Islet of Langerhans (tissue), 1 donor: ENCODE data around the gene LGALS8.
A peak's percentile ranks its signal among the peaks of the same experiment; 100 is the strongest.

ENCODE experiments used
- FAIRE-seq: peaks from one replicate; lab custom pipeline; 2011; peaks lifted over from hg19 to GRCh38; lab: Jason Lieb, UNC

The LGALS8 gene

DNA sequence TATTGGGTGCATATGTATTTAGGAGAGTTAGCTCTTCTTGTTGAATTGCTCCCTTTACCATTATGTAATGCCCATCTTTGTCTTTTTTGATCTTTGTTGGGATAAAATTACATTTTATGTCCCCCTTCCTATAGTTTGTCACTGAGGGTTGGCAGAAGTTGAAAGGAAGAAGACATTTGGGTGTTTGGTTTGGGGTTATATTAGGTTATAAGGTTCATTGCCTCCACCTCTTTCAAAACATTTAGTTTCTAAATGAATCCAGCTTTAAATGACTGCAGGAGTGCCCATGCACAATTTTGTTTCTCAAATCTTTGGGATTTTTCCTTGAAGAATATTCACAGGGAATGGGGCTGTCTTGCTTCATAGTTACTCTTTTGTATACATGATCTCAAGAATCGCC lies 14.6 kb upstream of the LGALS8 start:
- no peak for FAIRE-seq

DNA sequence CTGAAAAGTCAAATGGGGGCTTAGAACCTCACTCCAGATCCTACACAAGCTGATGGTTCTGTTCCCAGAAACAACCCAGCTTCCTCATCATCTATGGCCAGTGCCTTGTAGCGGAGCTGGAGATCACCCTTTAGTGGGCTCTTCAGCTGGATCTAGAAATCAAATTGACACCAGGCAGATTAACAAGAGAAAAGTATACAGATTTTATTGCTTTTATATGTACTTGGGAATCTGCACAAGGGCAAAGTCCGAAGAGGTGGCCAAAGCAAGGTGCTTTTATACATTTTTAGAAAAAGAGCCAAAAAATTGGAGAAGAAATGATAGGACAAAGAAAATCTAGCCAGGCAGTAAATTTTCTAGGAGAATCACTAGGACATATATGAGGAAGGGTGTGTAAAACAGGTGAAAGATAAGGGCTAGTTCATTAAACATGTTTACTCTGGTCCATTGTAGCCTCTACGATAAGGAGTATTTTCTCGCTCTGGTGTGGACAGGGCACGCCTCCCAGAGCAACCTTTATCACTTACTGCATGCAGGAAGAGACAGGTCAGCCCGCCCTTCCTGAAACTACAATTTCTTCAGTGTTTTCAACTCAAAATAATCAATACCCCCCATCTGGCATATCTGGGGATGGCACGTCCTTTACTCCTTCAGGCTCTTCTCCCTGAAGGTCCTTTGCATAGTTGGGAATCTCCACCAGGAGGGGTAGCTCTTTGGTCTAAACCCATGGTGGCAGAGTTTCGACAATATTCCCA lies 14.0 kb upstream of the LGALS8 start:
- FAIRE-seq: peak; percentile 45

DNA sequence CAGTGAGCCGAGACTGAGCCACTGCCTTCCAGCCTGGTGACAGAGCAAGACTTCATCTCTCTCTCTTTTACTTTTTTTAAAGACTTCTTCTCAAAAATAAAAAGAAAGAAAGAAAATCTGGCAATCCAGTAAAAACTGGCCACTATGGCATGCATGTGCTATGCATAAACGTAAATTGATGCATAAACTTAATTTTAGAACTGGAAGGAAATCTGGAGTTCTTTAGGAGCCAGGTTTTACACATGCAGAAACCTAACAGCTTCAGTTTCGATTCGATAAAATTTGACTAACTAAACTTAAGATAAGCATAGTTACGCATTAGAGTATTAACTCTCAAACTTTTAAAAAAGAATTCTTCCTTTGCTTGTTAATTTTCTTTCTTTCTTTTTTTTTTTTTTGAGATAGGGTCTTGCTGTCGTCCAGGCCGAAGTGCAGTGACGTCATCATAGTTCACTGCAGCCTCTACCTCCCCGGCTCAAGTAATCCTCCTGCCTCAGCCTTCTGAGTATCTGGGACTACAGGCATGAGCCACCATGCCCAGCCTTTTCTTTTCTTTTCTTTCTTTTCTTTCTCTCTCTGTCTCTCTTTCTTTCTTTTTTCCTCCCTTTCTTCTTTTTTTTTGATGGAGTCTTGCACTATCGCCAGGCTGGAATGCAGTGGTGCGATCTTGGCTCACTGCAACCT lies 11.9 kb upstream of the LGALS8 start:
- FAIRE-seq: no peak

DNA sequence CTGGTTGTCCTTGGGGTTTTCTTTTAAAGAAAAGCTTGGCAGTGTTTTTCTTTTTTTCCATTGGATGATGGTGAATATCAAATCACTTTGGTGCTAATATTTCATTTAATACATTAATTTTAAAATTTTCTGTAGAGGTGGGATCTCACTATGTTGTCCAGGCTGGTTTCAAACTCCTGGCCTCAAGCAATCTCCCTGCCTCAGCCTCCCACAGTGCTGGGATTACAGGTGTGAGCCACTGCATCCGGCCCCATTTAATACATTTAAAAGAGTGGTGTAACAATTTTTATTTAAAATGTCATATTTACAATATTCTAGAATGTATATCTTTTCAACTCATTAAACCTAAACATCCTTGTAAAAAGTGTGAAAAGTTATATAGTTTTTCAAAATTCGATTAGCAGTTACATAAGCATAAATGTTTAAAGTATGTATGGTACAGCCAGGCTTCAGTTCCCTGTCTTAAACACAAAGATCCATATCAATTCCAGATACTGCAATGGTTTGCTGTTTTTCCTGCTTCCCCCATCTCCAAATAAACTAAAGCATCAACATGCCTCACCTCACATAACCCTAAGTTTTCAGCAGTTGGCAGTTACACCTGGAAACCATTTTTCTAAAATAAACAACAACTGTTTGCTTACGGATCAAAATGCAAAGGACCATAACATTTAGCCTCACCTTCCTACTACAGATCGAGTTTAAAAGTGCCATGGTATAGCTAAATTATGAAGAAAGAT lies 8.9 kb upstream of the LGALS8 start:
- peak; percentile 75 for FAIRE-seq

GRCh38 chr1:236515443-236515958 lies 8.3 kb upstream of the LGALS8 start:
- no peak for FAIRE-seq

DNA sequence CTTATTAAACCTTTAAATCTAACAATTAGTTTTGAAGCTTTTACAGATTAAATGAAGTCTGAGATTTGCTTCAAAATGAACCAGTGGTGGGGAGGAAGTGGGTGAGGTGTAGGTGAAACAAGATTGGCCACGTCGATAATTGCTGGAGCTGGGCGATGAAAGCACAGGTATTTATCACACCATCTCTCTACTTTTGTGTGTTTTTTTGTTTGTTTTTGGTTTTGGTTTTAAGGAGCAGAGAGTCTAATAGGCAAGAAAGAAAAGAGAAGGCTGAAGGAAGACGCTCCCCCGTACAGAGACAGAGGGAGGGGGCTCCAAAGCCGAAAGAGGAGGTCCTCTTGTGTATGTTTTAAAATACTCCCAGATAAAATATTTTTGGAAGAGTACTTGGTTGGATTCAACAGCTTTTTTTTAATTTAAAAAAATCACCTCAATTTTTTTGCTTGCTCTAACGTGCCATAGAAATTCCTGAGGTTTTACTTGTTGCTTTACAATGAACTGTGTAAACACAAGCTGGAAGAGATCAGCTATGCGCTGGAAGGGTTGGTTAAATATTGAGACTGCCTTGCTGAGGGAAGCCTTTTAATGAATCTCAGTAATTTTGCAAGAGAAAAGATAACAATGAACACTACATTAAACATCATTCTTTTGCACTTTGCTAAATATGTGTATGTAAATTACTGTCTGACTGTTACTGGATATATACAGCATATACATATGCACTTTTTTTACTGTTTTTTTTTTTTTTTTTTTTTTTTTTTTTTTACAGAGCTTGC lies 6.7 kb upstream of the LGALS8 start:
- FAIRE-seq: peak; percentile 9

DNA sequence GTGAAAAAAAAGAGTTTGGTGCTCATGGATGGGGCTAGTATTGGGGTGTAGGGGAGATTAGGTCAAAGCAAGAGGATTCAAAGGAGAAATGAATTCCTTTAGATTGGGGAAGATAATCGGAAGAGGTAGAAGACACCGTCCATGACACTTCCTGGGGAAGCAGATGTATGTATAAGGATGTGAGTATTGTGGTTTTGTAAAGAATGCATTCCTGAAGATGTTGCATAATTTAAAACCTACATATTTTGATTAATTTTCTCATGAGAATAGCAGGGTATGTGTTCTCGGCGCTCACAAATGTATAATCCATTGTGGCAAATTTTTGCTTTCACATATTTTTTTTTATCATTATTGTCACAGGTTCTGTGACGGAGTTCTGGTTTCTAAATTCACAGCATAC lies 5.5 kb upstream of the LGALS8 start:
- FAIRE-seq: no peak

GRCh38 chr1:236520445-236521005 lies 3.3 kb upstream of the LGALS8 start:
- no peak for FAIRE-seq

DNA sequence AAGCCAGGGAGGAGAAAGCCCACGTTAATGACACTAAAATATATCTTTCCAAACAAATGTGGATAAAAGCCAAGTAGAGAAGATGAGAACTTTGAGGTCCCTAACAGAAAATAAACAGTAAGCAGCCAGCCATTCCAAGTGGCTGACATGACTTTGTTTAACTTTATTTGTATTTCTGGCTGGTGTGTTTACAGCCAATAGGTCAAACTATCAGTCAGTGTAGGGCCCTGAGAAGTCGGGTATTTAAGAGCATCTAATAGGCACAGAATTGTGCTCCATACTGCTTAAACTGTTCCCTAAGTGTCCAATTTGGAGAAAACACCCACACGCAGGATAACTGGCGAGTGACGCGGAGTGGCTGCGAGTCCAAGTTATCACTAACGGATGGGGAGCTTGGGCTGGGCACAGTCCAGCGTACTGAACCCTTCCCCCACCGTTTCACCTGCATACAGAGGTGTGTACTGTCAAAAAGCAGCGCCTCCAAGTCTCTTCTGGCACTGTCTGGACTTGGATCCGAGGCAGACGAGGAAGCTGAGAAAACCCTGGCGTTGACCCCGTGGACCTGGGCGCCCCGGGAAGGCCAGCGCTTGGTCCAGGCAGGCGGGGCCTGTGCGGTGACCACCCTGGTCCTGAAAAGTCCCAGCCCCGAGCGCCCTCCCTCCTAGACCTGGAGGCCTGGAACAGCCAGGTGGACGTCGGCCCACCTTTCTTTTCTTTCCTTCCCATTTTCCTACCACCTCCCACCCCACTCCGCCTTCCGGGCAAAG lies 662 bp upstream of the LGALS8 start:
- no peak for FAIRE-seq

DNA sequence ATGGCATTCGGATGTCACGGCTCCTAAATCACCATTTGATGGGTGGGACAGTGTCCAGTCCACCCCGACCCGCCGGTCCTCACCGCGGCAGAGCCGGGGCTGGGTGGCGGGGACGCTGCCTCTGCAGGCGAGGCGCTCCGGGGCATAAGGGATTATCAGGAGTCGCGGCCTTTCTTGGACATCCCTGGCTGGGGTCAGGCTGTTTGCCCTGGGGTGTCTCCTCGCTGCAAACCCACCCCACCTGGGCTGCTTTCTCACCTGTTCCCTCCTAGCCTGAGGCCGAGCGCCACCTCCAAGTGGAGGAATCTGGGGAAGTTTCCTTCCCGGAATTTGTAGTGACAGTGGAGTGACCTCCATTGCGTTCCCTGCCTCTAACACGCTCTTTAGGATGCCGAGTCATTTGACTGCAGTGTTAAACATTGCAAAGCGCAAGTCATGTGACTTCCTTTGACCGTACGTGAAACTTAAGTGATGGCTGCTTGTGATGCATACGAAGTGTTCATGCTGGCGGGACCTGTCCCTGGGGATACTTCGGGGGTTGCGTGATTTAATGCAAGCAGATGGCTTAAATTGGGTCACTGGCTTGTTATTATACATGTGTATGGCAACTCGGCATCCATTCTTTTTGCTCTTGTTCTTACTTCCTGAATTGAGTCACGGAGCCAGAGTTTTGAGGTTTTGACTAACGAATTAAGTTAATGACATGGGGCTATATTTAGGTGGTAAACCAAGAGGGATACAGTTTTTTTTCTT lies 536 bp downstream of the LGALS8 start:
- FAIRE-seq: peak; percentile 73

DNA sequence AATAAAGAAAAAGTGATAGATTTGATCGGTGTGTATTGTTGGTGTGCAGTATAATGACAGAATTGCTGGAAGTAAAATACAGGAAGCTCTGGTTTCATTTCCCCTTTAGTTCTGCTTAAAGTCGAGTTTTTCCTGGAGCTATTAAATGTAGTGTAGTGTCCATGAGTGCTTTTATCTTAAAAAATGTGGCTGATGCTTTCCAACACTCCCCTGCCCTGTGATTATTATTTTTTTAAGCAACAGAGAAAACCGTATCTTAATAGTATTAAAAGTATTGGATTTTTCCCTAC lies 1.1 kb downstream of the LGALS8 start:
- FAIRE-seq: no peak

GRCh38 chr1:236526079-236526478 lies 2.3 kb downstream of the LGALS8 start:
- no peak for FAIRE-seq

DNA sequence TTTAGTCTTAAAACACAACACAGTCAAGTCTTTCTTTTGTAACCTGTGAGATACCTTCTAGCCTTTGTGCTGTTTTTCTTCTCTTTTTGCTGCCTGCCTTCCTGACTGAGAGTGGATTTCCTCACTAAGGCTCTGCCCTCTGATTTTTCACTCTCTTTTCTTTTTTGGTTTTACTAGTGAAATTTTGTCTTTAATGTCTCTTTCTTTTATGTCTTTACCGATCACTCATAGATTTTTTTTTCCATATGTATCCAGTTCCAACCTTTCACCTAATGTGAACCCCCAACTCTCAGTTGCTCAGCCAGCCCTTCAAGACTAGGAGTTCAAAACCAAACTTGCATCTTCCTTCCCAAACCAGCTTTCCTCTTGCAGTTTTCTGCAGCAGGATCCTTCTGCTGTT lies 6.5 kb downstream of the LGALS8 start:
- FAIRE-seq: no peak

GRCh38 chr1:236530959-236531358 lies 7.2 kb downstream of the LGALS8 start:
- no peak for FAIRE-seq

GRCh38 chr1:236532850-236533249 lies 9.1 kb downstream of the LGALS8 start:
- no peak for FAIRE-seq

GRCh38 chr1:236534151-236534651 lies 10.4 kb downstream of the LGALS8 start:
- no peak for FAIRE-seq

DNA sequence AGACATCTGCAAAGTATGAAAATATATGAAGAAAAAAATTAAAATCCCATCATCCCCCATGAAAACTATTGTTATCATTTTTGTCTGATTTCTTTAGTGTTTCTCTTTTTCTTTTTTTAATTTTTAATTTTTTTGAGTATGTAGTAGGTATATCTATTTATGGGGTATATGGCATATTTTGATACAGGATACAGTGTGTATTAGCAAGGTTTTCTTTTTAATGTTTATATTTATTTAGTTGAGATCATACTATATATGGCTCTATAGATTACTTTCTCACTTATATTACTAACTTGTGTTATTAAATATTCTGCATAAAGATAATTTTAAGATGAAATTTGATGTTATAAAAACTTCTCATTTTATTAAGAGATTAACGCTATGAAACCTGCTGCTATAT lies 11.4 kb downstream of the LGALS8 start:
- FAIRE-seq: no peak

- FAIRE-seq: no peak
Measured at GRCh38 chr1:236535662-236536161, 11.9 kb downstream of the LGALS8 start.

GRCh38 chr1:236536540-236536939 lies 12.8 kb downstream of the LGALS8 start:
- FAIRE-seq: no peak

DNA sequence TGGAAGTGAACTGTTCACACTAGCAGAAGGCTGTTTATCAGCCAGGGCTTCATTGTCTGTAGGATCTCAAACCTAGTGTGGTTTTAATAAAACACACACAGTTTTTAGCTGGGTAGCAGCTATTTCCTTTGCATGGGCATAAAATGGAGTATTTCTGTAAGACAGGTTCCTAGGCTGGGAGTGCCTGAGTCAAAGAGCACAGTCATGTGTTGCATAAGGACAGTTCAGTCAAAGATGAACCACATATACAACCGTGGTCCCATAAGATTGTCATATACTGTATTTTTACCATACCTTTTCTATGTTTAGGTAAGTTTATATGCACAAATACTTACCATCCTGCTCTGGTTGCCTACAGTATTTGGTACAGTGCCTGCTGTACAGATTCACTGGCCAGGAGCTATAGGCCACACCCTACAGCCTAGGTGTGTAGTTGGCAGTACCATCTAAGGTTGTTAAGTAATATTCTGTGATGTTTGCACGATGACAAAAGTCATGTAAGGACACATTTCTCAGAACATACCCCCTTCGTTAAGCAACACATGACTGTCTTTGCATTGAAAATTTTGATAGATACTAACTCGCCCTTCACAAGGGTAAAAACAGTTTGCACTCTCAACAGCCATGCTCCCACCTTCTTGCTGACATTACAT lies 17.2 kb downstream of the LGALS8 start:
- FAIRE-seq: no peak
